Stimulated activated CD8-positive, alpha-beta memory T cell treated with anti-CD3 and anti-CD28 coated beads, Interleukin-15, amount 100 ng/mL, for 1 hour (primary cell): ENCODE data around the gene RPS19.
"Not testable (repeated sequence)": the region's sequence is repeated elsewhere in the genome, so short reads cannot be mapped to it uniquely, and the experiment has no call there.

Source experiments
- DNase-seq: peaks from one replicate; pipeline ENCODE4 v3.0.0-alpha.2; 2020; ENCODE audit warnings: low read depth

The RPS19 gene

DNA sequence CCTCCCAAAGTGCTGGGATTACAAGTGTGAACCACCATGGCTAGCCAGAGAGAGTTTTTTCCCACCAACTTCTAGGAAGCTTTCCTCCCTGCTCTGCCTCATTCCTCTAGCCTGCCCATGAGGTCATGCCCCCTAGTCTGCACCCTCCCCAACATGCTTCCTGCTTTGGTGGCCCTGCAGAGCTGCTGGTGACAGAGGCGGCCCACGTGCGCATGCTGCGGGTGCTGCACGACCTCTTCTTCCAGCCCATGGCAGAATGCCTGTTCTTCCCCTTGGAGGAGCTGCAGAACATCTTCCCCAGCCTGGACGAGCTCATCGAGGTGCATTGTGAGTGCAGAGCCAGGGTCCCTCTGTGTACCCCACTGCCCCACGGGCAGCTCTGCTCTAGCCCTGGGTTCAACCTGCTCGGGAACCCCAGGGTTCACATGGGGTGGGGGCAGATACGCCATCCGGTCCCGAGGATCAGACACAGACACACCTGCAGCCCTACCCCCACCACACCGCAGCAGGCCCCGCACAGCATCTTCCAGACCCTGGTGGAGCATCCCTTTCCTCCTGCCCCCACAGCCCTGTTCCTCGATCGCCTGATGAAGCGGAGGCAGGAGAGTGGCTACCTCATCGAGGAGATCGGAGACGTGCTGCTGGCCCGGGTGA is 41.8 kb downstream of the RPS19 start:
- DNase-seq: no peak

DNA sequence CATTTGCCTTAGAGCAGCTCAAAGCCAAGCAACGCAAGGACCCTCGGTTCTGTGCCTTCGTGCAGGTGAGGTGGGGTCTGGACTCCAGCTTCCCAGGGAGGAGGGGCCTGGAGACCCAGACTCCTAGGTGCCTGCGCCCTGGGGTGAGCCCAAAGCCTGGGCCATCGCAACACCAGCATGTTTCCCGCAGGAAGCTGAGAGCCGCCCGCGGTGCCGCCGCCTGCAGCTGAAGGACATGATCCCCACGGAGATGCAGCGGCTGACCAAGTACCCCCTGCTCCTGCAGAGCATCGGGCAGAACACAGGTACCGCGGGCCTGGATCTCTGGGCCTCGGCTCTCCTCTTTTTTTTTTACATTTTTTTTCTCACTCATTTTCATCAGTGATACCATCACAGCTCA is 42.5 kb downstream of the RPS19 start:
- DNase-seq: no peak

- DNase-seq: no peak
Observed at GRCh38 chr19:41903193-41903953, 43.3 kb downstream of the RPS19 start.

DNA sequence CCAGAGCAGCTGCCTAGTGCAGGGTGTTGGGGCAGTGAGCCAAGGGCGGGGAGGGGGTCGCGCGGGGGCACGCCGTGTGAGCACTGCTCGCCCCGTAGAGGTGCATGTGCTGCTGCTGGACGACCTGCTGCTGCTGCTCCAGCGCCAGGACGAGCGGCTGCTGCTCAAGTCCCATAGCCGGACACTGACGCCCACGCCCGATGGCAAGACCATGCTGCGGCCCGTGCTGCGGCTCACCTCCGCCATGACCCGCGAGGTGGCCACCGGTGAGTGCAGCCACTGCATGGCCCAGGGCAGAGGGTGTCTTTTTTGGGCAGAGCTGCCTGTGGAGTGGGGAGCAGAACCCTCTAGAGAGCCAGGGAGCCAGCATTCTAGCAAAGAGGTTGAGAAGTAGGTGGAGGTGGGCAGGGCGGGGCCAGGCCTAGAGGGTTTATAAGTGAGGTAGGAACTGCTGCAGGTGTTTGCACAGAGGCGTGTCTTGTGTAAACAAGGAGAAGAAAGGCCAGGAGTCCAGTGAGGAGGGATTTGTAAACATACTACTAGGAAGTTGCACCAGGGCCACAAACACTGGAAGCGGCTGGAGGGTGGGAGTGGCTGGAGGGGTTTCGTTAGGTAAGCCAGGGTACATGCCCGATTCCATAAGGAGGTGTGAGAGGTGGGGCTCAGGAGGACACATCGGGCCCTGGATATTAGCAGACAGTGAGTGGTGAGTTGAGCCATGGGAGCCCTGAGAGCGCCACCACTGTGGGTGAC is 44.2 kb downstream of the RPS19 start:
- no peak for DNase-seq

DNA sequence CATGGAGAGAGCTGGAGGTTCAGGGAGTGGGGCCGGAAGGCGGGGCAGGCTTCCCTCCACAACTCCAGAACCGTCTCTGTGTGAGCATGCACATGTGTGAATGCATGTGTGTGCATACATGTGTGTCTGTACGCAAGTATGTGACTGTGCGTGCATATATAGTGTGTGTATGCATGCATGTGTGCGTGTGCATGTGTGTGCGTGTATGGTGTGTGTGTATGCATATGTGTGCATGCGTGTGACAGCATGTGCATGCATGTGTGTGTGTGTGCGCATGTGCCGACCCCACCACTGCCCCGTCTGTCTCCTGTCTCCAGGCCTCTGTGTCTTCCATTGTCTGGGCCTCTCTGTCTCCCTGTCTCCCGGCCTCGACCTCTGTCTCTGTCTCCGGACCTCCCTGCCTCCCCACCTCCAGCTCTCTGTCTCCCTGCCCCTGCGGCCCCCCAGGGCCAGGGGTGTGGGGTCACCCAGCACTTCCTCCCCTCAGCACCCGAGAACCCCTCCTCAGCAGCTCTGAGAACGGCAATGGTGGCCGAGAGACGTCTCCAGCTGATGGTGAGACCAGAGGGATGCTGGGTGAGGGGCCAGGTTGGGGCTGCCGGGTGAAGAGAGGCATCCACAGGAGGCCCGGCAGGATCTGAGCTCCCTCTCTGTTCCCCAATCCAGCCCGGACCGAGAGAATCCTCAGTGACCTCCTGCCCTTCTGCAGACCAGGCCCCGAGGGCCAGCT is 45.4 kb downstream of the RPS19 start:
- no peak for DNase-seq

DNA sequence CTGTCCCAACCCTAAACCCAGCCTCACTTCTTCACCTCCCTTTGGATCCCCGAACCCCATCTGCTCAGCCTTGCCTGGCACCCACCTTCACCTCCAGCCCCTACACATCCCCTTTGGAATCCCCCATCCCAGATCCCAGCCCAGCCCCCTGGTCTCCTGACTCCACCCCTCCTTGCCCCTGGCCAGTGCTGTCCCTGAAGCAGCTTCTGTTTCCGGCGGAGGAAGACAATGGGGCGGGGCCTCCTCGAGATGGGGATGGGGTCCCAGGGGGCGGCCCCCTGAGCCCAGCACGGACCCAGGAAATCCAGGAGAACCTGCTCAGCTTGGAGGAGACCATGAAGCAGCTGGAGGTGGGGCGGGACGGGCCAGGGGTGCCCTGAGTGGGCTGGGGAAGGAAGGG is 46.2 kb downstream of the RPS19 start:
- DNase-seq: no peak

- DNase-seq: no peak
Observed at GRCh38 chr19:41906916-41907680, 47.0 kb downstream of the RPS19 start.

DNA sequence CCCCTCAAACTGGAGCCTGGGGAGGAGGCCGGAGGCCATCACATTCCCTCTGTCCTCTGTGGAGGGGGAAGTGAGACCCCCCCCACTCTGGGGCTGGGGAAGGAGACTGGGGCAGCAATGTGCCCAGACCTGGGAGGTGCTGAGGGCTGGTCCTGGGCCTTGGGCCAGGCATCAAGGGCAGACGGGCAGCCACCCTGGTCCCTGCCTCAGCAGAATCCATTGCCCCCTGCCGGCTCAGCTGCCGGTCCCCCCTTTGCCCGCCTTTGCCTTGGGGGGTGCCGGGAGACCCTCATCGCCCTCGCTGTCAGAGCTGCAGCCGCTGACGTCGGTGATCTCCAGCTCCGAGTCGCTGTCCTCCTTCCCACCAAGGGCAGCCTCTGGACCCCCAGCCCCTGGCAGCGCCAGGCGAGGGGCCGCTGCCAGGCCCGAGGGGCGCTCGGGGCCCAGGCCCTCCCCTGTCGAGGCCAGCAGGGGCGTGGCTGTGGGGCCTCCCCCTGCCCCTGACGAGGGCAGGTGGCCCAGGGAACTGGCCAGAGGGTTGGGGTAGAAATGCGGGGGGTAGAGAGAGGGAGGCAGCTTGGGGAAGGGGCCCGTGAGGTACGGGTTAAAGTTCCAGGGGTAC is 48.0 kb downstream of the RPS19 start:
- no peak for DNase-seq

GRCh38 chr19:41908724-41909464 is 48.8 kb downstream of the RPS19 start:
- DNase-seq: no peak

- DNase-seq: no peak
Observed at GRCh38 chr19:41909706-41910105, 49.7 kb downstream of the RPS19 start.

- DNase-seq: no peak
Observed at GRCh38 chr19:41910240-41910991, 50.4 kb downstream of the RPS19 start.

DNA sequence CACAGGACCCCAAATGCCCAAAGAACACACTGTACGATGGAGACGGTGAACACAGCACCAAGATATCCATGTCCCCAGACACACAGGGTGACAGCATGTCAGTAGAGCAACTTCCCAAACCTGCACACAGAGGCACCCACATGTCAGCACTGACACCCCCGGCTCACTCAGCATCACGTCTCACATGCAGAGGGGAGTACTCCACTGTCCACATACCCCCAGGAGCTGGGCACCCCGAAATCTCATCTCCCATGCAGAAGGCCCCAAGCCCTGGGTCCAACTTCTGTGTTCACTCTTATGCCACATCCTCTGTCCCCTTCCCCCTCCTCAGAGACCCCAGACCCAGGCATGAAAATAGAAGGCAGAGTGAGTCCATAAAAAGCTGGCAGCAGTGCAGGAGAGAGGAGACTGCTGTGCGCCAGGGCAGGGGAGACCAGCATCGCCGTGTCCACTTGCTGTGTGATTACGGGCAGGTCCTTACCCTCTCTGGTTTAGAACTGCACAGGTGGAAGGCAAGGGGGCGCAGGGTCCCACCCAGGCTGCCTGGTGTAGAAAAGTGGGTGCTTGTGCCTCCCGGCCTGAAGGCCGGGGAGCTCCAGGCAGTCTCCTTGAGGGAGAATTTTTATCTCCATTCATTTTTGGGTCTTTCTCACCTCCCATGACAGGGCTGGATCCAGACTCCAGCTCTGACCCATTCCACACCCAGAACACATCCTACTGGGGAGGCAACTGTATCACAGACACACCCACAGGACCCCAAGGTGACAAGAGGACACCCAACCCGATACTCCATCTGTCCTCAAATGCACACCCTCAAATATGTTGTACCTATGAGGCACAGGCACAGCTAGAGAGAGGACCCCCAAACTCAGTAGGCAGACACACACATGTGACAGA is 51.2 kb downstream of the RPS19 start:
- no peak for DNase-seq

GRCh38 chr19:41911889-41912731 is 52.1 kb downstream of the RPS19 start:
- no peak for DNase-seq

DNA sequence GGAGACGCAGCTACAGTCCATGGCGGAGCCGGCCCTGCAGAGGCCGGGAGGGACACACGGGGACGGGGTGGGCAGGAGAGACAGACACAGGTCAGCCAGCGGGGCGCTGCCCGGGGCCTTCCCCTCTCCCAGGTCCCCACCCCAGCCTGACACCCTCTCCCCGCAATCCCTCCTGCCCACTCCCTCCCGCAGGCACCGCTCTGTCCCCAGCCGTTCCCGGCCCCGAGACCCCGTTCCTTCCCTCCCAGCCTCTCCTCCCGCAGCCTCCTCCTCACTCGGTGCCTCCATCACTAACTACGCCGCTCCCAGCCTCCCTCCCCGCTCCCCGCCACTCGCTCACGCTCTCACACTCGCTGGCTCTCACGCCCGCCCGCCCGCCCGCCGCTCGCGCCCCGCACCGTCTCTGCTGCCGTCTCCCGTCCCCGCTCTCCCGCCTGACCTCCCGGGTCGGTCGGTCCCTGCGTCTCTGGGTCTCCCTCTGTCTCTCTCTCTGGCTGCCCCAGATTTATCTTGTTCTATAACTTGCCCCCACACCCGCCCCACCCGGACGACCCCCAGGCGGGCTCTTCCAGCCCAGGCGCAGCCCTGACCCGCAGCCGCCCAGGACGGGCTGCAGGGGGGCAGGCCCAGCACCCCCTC is 53.0 kb downstream of the RPS19 start:
- DNase-seq: no peak

DNA sequence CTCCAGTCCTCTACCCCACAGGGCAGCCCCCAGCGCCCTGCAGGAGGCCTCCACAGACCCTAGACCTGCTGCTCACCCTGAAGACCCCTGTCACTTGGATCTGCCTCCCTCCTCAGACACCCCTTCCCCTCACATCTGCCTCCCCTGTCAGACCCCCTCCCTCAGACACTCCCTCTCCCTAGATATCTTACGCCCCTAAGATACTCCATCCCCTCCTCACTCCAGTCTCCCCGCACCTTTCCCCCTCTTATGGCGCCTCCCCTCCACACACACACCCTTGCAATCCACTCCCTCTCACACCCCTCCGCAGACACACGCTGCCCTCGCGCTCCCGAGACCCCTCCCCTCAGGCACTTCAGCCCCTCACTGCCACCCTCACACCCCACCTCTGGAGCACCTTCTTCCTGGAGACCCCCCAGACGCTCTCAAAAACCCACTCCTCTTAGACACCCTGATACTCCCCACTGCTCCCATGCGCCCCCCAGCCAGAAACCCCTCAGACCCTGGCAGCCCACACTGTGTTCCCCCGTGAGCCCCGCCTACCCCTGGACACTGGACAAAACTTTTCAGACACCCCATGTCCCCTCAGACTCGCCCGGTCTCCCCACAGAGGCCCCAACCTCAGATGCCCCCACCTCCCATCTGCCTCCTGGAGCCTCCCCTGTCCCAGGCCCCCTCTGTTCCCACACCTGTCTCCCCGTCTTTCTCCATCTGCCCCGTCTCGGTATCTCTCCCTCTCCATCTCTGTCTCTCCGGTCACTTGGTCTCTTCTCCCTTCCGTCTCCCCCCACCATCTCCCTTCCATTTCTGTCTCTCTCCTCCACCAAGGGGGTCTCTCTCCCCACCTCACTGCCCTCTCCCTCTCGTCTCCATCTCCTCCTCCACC is 53.7 kb downstream of the RPS19 start:
- no peak for DNase-seq

GRCh38 chr19:41914424-41914834 is 54.4 kb downstream of the RPS19 start:
- DNase-seq: not testable (repeated sequence)
